Naive thymus-derived CD4-positive, alpha-beta T cell (primary cell): ENCODE measurements around the gene NDOR1. TPM values are rescaled to one million over a fixed set of nuclear protein-coding genes. Genes with fewer than 3 reads are reported as not detected.
A peak's percentile ranks its signal among the peaks of the same experiment; 100 is the strongest.

Source experiments
- ATAC-seq: fragments of 150-1000 bp; cut with Tn5 transposase; 2 replicates; pipeline ENCODE4 v1.10.0; 2021; ENCODE audit warnings: mild to moderate bottlenecking, moderate library complexity
- CTCF ChIA-PET: fragments of 350-600 bp; sonication (Branson Sonifier 250); formaldehyde crosslinking; loops from one replicate; lab custom pipeline; 2021; ENCODE audit warnings: antibody characterized with exemption; lab: Charles Lee
- POLR2A ChIA-PET: fragments of 350-600 bp; sonication (Branson Sonifier 250); formaldehyde crosslinking; loops from one replicate; lab custom pipeline; 2021; ENCODE audit warnings: antibody characterized with exemption, inconsistent platforms; lab: Charles Lee
- DNase-seq, 9 donors: peaks; one replicate each; pipeline versions ENCODE4 v3.0.0 to v3.0.0-alpha.2; 2020 to 2022; ENCODE audit warnings: mixed read lengths in 1 of 9
- H3K27ac ChIP-seq: one replicate; pipeline ENCODE4 v1.7.0; 2013; ENCODE audit warnings: mild to moderate bottlenecking, low read depth, low read length, moderate library complexity
- H3K27me3 ChIP-seq, 2 donors: one replicate each; pipeline ENCODE4 v1.7.0; 2013; ENCODE audit warnings: low read length in 2 of 2, mild to moderate bottlenecking in 2 of 2, moderate library complexity in 2 of 2; ENCODE audit not compliant: control insufficient read depth in 2 of 2, insufficient read depth in 2 of 2
- H3K36me3 ChIP-seq, 3 experiments: 1 replicate in 2 of 3; 2 replicates in 1 of 3; pipeline ENCODE4 v1.7.0; 2013; ENCODE audit warnings: low read length in 3 of 3, mild to moderate bottlenecking in 3 of 3, moderate library complexity in 1 of 3; ENCODE audit not compliant: insufficient read depth in 3 of 3, control insufficient read depth in 2 of 3
- H3K4me1 ChIP-seq, 2 donors: one replicate each; pipeline ENCODE4 v1.7.0; 2013; ENCODE audit warnings: low read length in 2 of 2, mild to moderate bottlenecking in 2 of 2, moderate library complexity in 1 of 2; ENCODE audit not compliant: control insufficient read depth in 2 of 2, insufficient read depth in 2 of 2
- H3K4me3 ChIP-seq: 2 replicates; pipeline ENCODE4 v1.7.0; 2013; ENCODE audit warnings: mild to moderate bottlenecking, low read length
- H3K9me3 ChIP-seq, 3 experiments: 1 replicate in 2 of 3; 2 replicates in 1 of 3; pipeline ENCODE4 v1.7.0; 2013; ENCODE audit warnings: low read length in 3 of 3; ENCODE audit not compliant: control insufficient read depth in 2 of 3
- H3K27ac Mint-ChIP-seq, 9 donors: one replicate each; pipeline ENCODE4 v1.8.0; 2020 to 2022; ENCODE audit warnings: mixed read lengths in 9 of 9, mild to moderate bottlenecking in 8 of 9, moderate library complexity in 5 of 9, inconsistent platforms in 2 of 9
- H3K27me3 Mint-ChIP-seq, 5 donors: one replicate each; pipeline ENCODE4 v1.8.0; 2021 to 2022; ENCODE audit warnings: mixed read lengths in 5 of 5, mild to moderate bottlenecking in 1 of 5
- H3K36me3 Mint-ChIP-seq, 5 donors: one replicate each; pipeline ENCODE4 v1.8.0; 2020 to 2022; ENCODE audit warnings: mixed read lengths in 5 of 5, mild to moderate bottlenecking in 3 of 5, inconsistent platforms in 1 of 5
- H3K4me1 Mint-ChIP-seq, 7 donors: one replicate each; pipeline ENCODE4 v1.8.0; 2020 to 2022; ENCODE audit warnings: mixed read lengths in 7 of 7, mild to moderate bottlenecking in 3 of 7, inconsistent platforms in 1 of 7
- H3K4me3 Mint-ChIP-seq, 10 donors: one replicate each; pipeline ENCODE4 v1.8.0; 2020 to 2022; ENCODE audit warnings: mild to moderate bottlenecking in 10 of 10, mixed read lengths in 10 of 10, moderate library complexity in 6 of 10, inconsistent platforms in 2 of 10
- H3K9me3 Mint-ChIP-seq, 11 donors: one replicate each; pipeline ENCODE4 v1.8.0; 2020 to 2022; ENCODE audit warnings: mixed read lengths in 11 of 11, mild to moderate bottlenecking in 4 of 11, inconsistent platforms in 1 of 11, moderate library complexity in 1 of 11
- intact Hi-C, 2 donors: fragments of 100-400 bp; cut with micrococcal nuclease; formaldehyde crosslinking; loops; one replicate each; pipeline ENCODE4 v1.15.1; 2023
- polyA plus RNA-seq, 2 donors: library from polyadenylated mRNA; unstranded; fragments of 300-500 nt; fragmentation: Illumina TruSeq; gene quantifications; one replicate each; pipeline ENCODE4 v1.2.3, GENCODE V29; 2021
- total RNA-seq, 6 experiments: library from RNA in 5 of 6; stranded (reverse) in 5 of 6; gene quantifications; 1 replicate in 5 of 6; 2 replicates in 1 of 6; pipeline ENCODE4 v1.2.3 and lab custom pipeline; 2021 to 2026

Gene NDOR1
- total and polyA plus RNA-seq, 7 experiments from 2014 or later: 4.5 to 42.0 (median 33.0) TPM

GRCh38 chr9:137201205-137201868 lies 4.2 kb upstream of the NDOR1 start:
- Mint-ChIP-seq H3K27ac (peak overlapping the region; percentile 12 to 91 (median 78)), H3K4me3 (peak overlapping the region; percentile 77 to 89 (median 84)), H3K9me3 (peaks cover 0 to 3% (median 0%) of the 10 kb centered on the region in 11 donors), H3K27me3 (no peaks in the 10 kb centered on the region), H3K36me3 (no peaks in the 10 kb centered on the region), H3K4me1 (peaks cover 17 to 42% (median 29%) of the 10 kb centered on the region in 7 donors)
- no peaks in the 10 kb centered on the region for H3K9me3 ChIP-seq
- ChIA-PET POLR2A (interaction anchor here (0.6 to 9.0 kb wide), 14 partner anchors 9 to 400 kb away, joined by 3 to 136 read pairs (median 4); partner anchors contain the start of genes ANAPC2, MAN1B1, RABL6 and SSNA1), CTCF (interaction anchor here (1.1 to 1.3 kb wide), 2 partner anchors 21 to 72 kb away, joined by 3 read pairs; partner anchors contain the start of gene RNF208)
- intact Hi-C loops: loop anchor here (2.0 to 10.0 kb wide), 5 partner anchors 51 to 411 kb away; partner anchors contain the start of genes C8G (in 1 of the 2), FBXW5 (in 1 of the 2), MAN1B1 (in 1 of the 2) and PAXX (in 1 of the 2)
- H3K27ac ChIP-seq: peak overlapping the region; percentile 78
- no peak for DNase-seq
- peaks cover 0 to 4% (median 0%) of the 10 kb centered on the region in 3 experiments for H3K36me3 ChIP-seq
- peak overlapping the region; percentile 75 for H3K4me3 ChIP-seq
- peaks cover 28% of the 10 kb centered on the region in 2 donors for H3K4me1 ChIP-seq
- ATAC-seq: no peak
- no peaks in the 10 kb centered on the region for H3K27me3 ChIP-seq

- Histone ChIP-seq H3K27me3 (no peaks in the 10 kb centered on the region), H3K36me3 (peaks cover 0 to 4% (median 0%) of the 10 kb centered on the region in 3 experiments), H3K9me3 (no peaks in the 10 kb centered on the region), H3K4me3 (no peak overlapping the region), H3K4me1 (peaks cover 32 to 35% of the 10 kb centered on the region in 2 donors), H3K27ac (no peak overlapping the region)
- intact Hi-C loops: loop anchor here in 1 of 2 donors (10.0 kb wide), 1 partner anchor 258 kb away; the partner anchor contains the start of genes C8G and FBXW5
- ChIA-PET CTCF (no interaction called here), POLR2A (interaction anchor here (0.7 to 9.0 kb wide), 4 partner anchors 13 to 216 kb away, joined by 3 to 136 read pairs (median 12); partner anchors contain the start of genes ANAPC2, RNF208, SSNA1 and TUBB4B)
- Mint-ChIP-seq H3K4me3 (peak overlapping the region in 4 of 10 donors; percentile 8 to 91 (median 14)), H3K27me3 (no peaks in the 10 kb centered on the region), H3K36me3 (peaks cover 0 to 6% (median 0%) of the 10 kb centered on the region in 5 donors), H3K4me1 (peaks cover 30 to 57% (median 43%) of the 10 kb centered on the region in 7 donors), H3K27ac (peak overlapping the region in 1 of 9 donors; percentile 16), H3K9me3 (peaks cover 0 to 7% (median 0%) of the 10 kb centered on the region in 11 donors)
- ATAC-seq (no peak), DNase-seq (no peak)
These were observed 2.5 kb upstream of the NDOR1 start for GRCh38 chr9:137202966-137203365.

GRCh38 chr9:137204731-137205125 lies 772 bp upstream of the NDOR1 start:
- intact Hi-C loops: loop anchor here (1.0 to 10.0 kb wide), 7 partner anchors 16 to 260 kb away; partner anchors contain the start of genes ANAPC2 (in 2 of the 2), SSNA1 (in 2 of the 2), TUBB4B (in 2 of the 2) and C8G (in 1 of the 2)
- POLR2A ChIA-PET: interaction anchor here (1.2 to 9.0 kb wide), 7 partner anchors 9 to 78 kb away, joined by 3 to 136 read pairs (median 6); partner anchors contain the start of genes ANAPC2, CYSRT1, RNF208 and SSNA1

GRCh38 chr9:137206602-137207001 lies 1.1 kb downstream of the NDOR1 start:
- ChIA-PET CTCF (no interaction called here), POLR2A (interaction anchor here (1.4 to 9.0 kb wide), 3 partner anchors 16 to 30 kb away, joined by 3 to 136 read pairs (median 42); partner anchors contain the start of genes ANAPC2, CYSRT1, RNF208 and SSNA1)
- peak overlapping the region; percentile 86 to 95 (median 92) for H3K4me3 Mint-ChIP-seq
- peak overlapping the region; percentile 96 for H3K27ac ChIP-seq
- peaks cover 0 to 7% (median 2%) of the 10 kb centered on the region in 5 donors for H3K36me3 Mint-ChIP-seq
- no peaks in the 10 kb centered on the region for H3K27me3 ChIP-seq
- no peak for ATAC-seq
- DNase-seq: no peak
- intact Hi-C loops: loop anchor here in 1 of 2 donors (10.0 kb wide), 1 partner anchor 262 kb away; the partner anchor contains the start of genes C8G and FBXW5
- peaks cover 26 to 49% (median 37%) of the 10 kb centered on the region in 7 donors for H3K4me1 Mint-ChIP-seq
- H3K27me3 Mint-ChIP-seq: no peaks in the 10 kb centered on the region
- H3K9me3 ChIP-seq: no peaks in the 10 kb centered on the region
- peak overlapping the region; percentile 81 to 97 (median 90) for H3K27ac Mint-ChIP-seq
- peaks cover 26 to 30% of the 10 kb centered on the region in 2 donors for H3K4me1 ChIP-seq
- H3K36me3 ChIP-seq: peaks cover 0 to 15% (median 0%) of the 10 kb centered on the region in 3 experiments
- H3K9me3 Mint-ChIP-seq: peaks cover 0 to 7% (median 0%) of the 10 kb centered on the region in 11 donors
- peak overlapping the region; percentile 98 for H3K4me3 ChIP-seq

More at GRCh38 chr9:137204731-137205125, 772 bp upstream of the NDOR1 start:
- DNase-seq: no peak
- peak overlapping the region; percentile 98 for H3K4me3 ChIP-seq
- H3K36me3 ChIP-seq: peaks cover 0 to 10% (median 0%) of the 10 kb centered on the region in 3 experiments
- H3K27me3 ChIP-seq: no peaks in the 10 kb centered on the region
- Mint-ChIP-seq H3K4me1 (peaks cover 30 to 57% (median 41%) of the 10 kb centered on the region in 7 donors), H3K27ac (peak overlapping the region; percentile 87 to 97 (median 93)), H3K9me3 (peaks cover 0 to 7% (median 0%) of the 10 kb centered on the region in 11 donors), H3K36me3 (peaks cover 0 to 6% (median 0%) of the 10 kb centered on the region in 5 donors), H3K4me3 (peak overlapping the region; percentile 90 to 95 (median 92)), H3K27me3 (no peaks in the 10 kb centered on the region)
- H3K9me3 ChIP-seq: no peaks in the 10 kb centered on the region
- H3K27ac ChIP-seq: peak overlapping the region; percentile 96
- CTCF ChIA-PET: interaction anchor here (0.7 to 2.1 kb wide), 2 partner anchors 30 to 109 kb away, joined by 3 to 6 read pairs; no protein-coding TSS in a partner anchor
- no peak for ATAC-seq
- peaks cover 32 to 35% of the 10 kb centered on the region in 2 donors for H3K4me1 ChIP-seq

- Mint-ChIP-seq H3K9me3 (peaks cover 0 to 3% (median 0%) of the 10 kb centered on the region in 11 donors), H3K27me3 (no peaks in the 10 kb centered on the region), H3K36me3 (peaks cover 0 to 7% (median 4%) of the 10 kb centered on the region in 5 donors), H3K4me1 (peaks cover 11 to 20% (median 14%) of the 10 kb centered on the region in 7 donors), H3K27ac (no peak overlapping the region), H3K4me3 (no peak overlapping the region)
- CTCF ChIA-PET: no interaction called here
- no peaks in the 10 kb centered on the region for H3K27me3 ChIP-seq
- ATAC-seq (no peak), DNase-seq (no peak)
- H3K36me3 ChIP-seq: peaks cover 0 to 37% (median 0%) of the 10 kb centered on the region in 3 experiments
- H3K9me3 ChIP-seq: no peaks in the 10 kb centered on the region
- POLR2A ChIA-PET: interaction anchor here (0.9 kb wide), 1 partner anchor 10 kb away, joined by 4 read pairs; no protein-coding TSS in a partner anchor
- H3K27ac ChIP-seq: no peak overlapping the region
- intact Hi-C loops: no loop called here
- H3K4me1 ChIP-seq: peaks cover 2 to 5% of the 10 kb centered on the region in 2 donors
- no peak overlapping the region for H3K4me3 ChIP-seq
These were observed 6.0 kb downstream of the NDOR1 start for GRCh38 chr9:137211532-137211931.

GRCh38 chr9:137212520-137212919 lies 7.0 kb downstream of the NDOR1 start:
- ChIA-PET CTCF (no interaction called here), POLR2A (interaction anchor here (0.9 kb wide), 1 partner anchor 11 kb away, joined by 4 read pairs; no protein-coding TSS in a partner anchor)
- Histone ChIP-seq H3K4me1 (no peaks in the 10 kb centered on the region), H3K27ac (no peak overlapping the region), H3K9me3 (no peaks in the 10 kb centered on the region), H3K4me3 (no peak overlapping the region), H3K36me3 (peaks cover 0 to 39% (median 0%) of the 10 kb centered on the region in 3 experiments), H3K27me3 (no peaks in the 10 kb centered on the region)
- intact Hi-C loops: no loop called here
- Mint-ChIP-seq H3K4me3 (no peak overlapping the region), H3K36me3 (peaks cover 0 to 4% (median 0%) of the 10 kb centered on the region in 5 donors), H3K9me3 (no peaks in the 10 kb centered on the region), H3K4me1 (peaks cover 1 to 10% (median 4%) of the 10 kb centered on the region in 7 donors), H3K27ac (no peak overlapping the region), H3K27me3 (no peaks in the 10 kb centered on the region)
- ATAC-seq (no peak), DNase-seq (no peak)
